GM19395 (cell line): ENCODE results near the gene CWC27.

Experiments
- ATAC-seq: cut with Tn5 transposase; IDR thresholded peaks from one replicate; pipeline ENCODE4 v1.9.1; 2021; ENCODE audit warnings: mild to moderate bottlenecking, moderate library complexity; ENCODE audit not compliant: unreplicated experiment

Gene CWC27

DNA sequence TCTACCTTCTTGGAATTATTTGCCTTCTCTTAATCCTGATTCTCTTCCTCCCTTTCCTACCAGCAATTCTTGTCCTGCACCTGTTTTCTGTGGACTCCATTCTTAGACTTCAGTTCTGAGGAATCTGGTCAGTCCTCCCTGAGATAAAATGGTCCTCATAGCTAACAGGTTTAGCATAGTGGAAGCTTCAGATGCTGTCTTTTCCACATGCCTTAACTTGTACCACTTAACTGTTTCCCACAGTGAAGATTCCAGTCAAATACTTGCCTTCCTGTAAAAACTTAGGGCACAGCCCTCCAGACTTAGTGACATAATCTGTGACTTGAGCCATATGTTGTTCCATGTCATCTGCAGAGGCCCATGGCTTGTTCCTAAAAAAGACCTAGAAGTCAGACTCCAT lies 261.3 kb downstream of the CWC27 start:
- ATAC-seq = no peak

DNA sequence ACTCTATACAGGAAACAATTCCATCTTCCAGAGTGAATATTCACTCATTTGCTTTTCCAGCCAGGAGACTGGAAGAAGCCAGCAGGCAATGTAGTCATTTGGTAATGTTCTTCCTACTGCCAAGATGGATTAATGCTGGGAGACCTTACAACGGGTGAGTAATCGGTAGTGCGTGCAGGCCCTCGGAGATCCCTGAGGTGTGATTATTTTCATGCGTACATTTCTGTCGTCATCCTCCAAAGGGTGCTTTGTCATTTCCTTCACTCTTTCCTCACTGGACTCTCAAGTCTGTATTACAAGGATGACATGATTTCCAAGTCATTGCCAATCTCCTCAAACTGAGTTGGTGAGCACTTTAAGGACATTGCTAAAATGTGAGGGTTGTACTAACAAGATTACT lies 263.5 kb downstream of the CWC27 start:
- no peak for ATAC-seq

- ATAC-seq = peak; percentile 2
Measured at GRCh38 chr5:65034029-65034812, 265.5 kb downstream of the CWC27 start.

- peak; percentile 24 for ATAC-seq
Measured at GRCh38 chr5:65034813-65035209, 266.1 kb downstream of the CWC27 start.

DNA sequence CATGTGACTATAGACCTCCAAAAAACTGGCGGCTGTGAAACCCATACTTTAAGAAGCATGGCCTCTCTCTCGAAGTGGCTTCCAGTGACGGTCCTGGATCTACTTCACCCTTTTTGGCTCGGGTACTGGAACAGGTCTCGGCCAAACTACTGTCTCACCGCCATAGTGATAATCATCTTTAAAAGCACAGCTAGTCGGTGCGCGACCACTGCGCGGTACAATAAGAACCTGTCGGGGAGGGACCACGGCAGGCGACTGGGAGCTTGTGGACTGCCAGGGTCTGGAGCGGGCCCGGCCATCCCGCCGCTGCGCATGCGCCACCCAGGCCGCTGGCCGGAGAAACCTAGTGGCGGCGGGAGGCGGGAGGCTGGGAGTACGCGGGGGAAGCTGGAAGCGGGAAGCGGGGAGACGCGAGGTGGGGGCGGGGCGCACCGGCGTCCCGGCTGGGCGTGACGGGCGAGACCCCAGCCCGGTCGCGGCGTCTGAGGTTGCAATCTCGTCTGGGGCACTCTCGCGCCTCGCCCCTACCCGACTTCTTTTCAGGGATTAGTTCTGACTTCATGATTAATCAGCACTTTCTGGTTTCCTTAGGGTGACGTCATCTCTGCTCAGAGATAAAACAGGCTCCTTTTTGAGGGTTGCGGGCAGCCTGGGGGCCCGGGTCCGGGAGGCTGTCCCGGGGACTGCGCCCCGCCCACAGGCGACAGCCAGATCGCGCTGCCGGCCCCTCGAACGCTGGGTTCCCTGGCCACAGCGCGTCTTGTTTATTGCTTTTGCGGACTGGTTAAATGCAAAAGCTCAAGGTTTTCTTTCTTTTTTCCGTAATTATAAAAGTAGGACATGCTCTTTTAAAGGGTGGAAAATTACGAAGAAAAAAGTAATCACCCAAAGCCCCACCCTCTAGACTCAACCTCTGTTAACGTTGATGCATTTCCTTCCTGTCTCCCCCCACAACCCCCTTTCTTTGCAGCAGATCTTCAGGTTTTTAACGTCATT lies 266.8 kb downstream of the CWC27 start:
- ATAC-seq = peak; percentile 81

GRCh38 chr5:65037831-65038815 lies 269.4 kb downstream of the CWC27 start:
- no peak for ATAC-seq

DNA sequence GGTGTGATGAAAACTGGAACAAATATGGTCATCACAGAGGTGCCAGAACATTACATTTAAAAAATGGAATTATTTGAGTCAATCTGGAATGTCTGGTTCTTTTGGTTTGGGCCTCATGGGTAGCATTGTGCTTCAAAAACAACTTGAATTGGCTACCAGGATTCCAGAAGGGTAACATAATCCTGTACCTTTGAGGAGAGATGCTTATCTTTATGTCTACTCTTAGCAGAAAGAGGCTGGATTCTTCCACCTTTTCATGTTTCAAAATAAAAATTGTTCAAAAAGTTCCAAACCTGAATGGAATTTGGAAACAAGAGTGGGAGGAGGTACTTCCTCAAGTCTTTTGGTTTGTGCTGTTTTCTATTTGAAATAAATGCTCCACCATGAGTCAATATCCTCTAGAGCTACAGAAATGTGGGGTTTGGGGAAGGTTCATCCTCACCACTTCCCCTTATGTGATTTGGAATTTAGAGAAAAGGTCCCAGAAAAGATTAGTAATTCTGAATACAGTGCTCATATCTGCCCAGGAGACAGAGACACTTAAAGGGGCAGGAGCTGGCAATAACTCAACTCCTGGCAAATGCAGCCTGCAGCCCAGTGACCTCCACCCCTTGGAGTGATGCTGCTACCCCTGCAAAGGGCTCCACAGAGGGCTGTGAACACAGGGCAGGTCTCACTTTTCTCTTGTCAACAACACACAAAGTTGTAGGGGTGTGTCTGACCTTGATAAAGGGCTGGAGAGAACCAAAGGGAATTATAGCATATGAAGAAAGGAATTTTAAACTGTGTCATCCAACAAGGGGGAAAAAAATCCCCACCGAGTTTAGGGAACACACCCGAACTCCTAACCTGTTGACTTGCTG lies 272.8 kb downstream of the CWC27 start:
- ATAC-seq = no peak

DNA sequence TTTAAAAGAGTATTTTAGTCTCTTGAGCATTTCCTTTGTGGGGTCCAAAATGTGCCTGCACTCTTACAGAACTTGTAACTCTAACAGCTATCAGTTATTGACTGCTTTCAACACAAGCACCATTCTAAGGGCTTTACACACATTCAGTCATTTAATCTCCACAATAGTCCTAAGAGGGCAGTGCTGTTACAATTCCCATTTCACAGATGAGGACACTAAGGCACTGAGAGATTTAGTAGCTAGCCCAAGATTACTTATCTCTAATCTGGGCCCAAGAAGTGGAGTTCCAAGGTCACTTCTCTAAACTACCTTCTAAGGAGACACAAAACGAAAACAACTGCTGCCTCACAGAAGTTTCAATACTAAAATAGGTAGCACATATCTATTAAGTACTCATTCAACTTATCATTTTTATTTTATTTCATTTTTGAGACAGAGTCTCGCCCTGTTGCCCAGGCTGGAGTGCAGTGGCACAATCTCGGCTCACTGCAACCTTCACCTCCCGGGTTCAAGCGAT lies 275.2 kb downstream of the CWC27 start:
- ATAC-seq = peak; percentile 58

DNA sequence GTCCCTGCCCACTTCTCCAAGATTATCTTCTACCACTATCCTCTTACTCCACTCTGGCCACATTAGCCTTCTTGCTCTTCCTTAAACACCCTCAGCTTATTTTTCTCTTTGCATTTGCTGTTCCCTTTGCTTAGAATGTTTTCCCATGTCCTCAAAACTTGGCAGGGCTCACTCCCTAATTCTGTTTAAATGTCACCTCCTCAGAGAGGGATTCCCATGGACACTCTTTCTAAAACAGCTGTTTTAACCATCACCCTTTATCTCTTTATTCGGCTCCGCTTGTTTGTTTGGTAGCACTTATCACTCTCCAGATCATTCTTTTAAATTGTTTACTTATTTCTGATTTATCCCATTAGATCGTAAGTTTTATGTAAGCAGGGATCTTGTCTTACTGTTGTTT lies 278.5 kb downstream of the CWC27 start:
- ATAC-seq = no peak

DNA sequence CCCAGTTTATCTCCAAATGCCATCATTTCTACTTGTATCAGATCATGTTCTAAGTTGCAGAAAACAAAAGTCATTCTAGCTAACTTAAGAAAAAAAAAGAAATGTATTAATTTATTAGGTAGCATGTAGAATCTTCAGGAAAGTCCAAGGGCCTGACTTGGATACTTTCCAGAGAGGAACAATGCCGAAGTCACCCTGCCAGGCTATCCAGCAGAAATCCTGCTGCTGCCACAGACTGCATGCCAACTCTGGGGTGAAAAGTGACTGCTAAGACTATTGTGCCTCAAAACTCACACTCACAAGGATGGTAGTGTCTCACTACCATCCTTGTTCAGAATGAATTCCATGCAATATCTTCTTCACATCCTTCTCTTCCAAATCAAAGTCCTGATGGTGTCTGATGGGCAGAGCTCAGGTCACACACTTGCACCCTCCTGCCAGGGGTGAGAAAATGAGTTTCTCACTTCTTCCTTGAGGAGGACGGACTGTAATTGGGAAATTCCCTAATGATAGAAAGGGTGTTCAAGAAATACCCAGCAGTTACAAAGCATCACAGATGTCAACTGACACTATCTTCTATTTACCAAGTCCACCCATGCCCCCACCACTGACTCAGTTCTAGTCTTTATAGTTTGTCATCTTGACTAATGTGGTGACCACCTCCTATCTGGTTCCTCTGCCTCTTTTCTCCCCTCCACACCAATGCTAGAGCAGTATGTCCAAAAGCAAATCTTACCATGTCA lies 279.4 kb downstream of the CWC27 start:
- peak; percentile 42 for ATAC-seq

DNA sequence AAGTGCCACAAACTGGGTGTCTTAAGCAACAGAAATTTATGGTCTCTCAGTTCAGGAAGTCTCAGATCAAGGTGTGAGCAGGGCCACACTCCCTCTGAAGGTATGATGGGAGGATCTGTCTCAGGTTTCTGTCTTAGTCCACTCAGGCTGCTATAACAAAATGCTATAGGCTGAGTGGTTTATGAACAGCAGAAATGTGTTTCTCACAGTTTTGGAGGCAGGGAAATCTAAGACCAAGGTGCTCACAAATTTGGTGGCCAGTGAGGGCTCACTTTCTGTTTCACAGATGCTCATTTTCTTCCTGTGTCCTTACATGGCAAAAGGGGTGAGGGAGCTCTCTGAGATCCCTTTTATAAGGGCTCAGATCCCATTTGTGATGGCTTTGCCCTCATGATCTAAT lies 281.4 kb downstream of the CWC27 start:
- peak; percentile 39 for ATAC-seq

DNA sequence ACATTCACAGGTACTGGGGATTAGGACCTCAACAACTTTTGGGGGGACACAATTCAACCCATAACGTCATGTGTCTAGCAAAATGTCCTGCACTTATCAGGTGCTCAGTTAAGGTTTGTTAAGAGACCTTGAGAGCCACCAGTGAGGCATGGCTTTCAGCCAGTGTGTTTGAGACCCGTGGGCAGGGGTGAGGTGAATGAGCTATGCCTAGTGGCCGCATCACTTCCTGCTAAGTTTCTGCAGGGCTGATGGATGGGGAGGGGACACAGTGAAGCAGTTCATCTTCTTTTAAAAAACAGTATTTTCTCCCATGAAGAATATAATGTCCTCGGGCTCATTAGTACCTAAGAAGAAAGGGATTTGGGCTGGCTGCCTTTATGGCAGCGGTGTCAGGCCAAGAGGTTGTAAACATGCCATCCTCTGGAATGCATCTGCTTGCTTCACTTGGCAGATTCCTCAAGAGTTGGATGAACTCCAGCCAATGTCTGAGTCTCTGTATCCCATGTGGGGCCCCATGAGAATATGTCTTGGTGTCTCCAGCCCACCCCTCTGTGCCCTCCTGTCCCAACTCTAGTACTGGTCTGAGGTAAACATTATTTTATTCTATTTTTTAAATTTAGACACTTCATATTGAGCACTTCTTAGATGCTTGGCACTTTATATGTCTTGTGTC lies 282.2 kb downstream of the CWC27 start:
- no peak for ATAC-seq

DNA sequence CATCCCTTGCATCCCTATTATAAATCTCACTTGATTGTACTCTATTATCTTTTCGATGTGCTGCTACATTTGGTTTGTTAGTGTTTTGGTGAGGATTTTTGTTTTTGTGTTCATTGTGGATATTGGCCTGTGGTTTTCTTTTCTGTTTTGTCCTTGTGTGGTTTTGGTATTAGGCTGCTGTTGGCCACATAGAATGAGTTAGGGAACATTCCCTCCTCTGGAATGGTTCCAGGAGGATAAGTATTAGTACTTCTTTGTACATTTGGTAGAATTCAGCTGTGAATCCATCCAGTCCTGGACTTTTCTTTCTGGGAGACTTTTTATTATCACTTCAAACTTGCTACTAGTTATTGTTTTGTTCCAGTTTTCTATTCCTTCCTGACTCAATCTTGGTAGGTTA lies 287.2 kb downstream of the CWC27 start:
- ATAC-seq = no peak

DNA sequence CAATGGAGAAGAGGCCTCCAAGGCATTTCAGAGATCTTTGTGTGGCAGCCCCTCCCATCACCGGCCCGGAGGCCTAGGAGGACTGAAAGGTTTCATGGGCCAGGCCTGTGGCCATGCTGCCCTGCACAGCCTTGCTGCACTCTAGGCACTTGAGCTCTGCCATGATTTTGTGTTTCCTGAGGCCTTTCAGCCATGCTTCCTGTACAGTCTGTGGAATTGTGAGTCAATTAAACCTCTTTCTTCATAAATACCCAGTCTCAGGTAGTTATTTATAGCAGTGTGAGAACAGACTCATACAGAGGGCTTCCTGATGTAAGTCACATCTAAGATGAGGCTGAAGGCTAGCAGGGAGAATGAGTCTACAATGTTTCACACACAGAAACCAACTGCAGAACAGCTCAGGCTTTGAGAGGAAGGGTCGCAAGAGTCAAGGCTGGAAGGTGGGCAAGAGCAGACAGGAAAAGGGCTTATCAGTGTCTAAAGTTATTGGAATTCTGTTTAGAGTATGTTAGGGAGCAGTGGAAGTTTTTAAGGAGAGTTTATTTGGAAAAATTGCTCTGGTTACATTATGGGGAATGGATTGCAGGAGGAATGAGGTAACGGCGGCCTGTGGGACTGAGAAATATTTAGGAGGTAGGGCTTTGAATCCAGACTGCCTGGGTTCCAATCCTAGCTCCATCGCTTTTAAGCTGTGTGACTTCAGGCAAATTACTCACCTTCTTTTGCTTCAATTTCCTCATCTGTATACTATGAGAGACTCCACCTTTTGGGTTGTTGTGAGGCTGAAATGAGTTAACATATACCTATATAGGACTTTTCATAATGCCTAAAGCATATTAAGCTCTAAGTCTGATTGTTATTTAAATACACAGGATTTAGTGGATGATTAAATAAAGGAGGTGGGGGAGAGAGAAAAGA lies 291.2 kb downstream of the CWC27 start:
- ATAC-seq = no peak

- ATAC-seq = peak; percentile 78
Measured at GRCh38 chr5:65061250-65061973, 292.7 kb downstream of the CWC27 start.

DNA sequence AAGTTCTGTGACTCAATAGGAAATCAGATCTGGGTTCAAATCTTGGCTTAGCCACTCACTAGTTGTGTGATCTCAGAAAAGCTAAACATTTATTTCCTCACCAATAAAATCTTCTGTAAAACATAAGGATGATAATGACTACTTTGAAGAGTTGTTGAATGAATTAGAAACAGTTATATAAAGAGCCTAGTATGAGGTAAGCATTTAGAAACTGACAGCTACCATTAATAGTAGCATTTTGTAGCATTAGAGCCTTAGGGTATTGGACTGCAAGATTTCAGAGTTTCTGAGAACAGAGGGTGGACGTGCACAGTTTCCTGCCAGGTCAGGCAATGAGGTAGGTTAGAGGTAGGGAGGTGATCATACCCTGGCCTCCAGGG lies 293.2 kb downstream of the CWC27 start:
- peak; percentile 40 for ATAC-seq
